Activated T-cell treated with anti-CD3 and anti-CD28 coated beads for 24 hours (primary cell): ENCODE data around the gene RNF151.
A peak's percentile ranks its signal among the peaks of the same experiment; 100 is the strongest.
"Not testable (repeated sequence)": the region's sequence is repeated elsewhere in the genome, so short reads cannot be mapped to it uniquely, and the experiment has no call there.

Source experiments
- DNase-seq: peaks from one replicate; pipeline ENCODE4 v3.0.0-alpha.2; 2020; ENCODE audit warnings: low read depth

The RNF151 gene

GRCh38 chr16:1966460-1966859 lies at the start of gene RNF151:
TSS of gene RNF151 (plus strand) at chr16:1966856. CDS start at chr16:1966882, 26 bp downstream.
- DNase-seq, result no peak

DNA sequence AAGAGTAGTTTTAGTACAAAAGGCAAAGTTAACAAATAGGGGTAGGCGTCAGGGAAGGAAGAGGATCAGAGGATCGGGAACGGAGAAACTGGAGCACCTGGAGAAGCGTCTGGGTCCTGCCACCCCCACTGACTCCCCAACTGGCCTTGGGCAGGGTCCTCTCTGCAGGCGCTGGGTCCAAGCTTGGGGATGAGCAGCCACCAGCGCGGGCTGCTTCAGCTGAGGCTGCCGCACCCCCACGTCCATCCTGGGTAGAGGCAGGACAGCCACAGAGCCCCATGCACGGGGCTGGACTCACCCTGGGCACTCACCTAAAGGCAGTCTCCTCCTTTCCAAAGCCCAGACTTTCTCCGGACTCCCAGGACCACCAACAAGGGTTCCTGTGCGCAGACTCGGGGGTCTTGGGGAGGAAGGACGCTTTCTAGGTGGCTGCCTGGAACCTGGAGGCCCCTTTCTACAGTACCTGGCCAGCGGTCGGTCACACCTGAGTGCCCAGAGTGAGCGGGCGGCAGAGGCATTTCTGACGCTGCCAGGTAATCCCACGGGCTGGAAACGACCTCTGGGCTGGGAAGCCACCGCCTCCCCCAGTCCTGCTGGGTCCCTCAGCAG lies 49.5 kb upstream of the RNF151 start:
- no peak for DNase-seq

- no peak for DNase-seq
These were observed 48.8 kb upstream of the RNF151 start for GRCh38 chr16:1917665-1918350.

GRCh38 chr16:1918351-1919326 lies 48.0 kb upstream of the RNF151 start, which contains the start of gene HS3ST6:
TSS of gene HS3ST6 (minus strand) at chr16:1918415. CDS start at chr16:1918323, 92 bp downstream.
- DNase-seq, result no peak

GRCh38 chr16:1919327-1919998 lies 47.2 kb upstream of the RNF151 start:
- DNase-seq, result no peak

DNA sequence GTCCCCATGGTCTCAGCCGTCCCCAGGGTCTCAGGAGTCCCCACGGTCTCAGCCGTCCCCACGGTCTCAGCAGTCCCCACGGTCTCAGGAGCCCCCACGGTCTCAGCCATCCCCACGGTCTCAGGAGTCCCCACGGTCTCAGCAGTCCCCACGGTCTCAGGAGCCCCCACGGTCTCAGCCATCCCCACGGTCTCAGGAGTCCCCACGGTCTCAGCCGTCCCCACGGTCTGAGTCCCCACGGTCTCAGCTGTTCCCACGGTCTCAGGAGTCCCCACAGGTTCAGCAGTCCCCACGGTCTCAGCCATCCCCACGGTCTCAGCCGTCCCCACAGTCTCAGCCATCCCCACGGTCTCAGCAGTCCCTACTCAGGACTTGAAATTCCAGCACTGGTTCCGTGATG lies 46.5 kb upstream of the RNF151 start:
- DNase-seq, result not testable (repeated sequence)

DNA sequence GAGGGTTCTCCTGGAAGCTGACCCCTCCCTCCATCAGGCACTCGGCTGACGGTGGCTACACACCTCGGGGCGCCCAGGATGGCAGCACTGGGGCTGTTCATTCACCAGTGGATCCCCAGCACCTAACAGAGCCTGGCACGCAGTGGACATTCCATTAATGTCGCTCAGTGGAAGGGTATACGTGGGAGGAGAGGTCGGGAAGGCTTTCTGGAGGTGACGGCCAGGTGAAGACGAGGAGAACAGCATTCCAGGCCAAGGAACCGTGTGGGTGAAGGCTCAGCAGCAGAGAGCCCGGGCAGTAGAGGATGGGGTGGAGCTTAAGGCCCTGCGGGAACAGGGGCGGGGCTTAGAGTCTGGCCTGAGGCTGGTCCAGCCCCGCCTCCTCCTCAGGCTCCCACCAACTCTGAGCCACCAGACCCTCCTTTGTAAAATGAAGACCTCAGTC lies 45.9 kb upstream of the RNF151 start:
- no peak for DNase-seq

GRCh38 chr16:1922357-1922756 lies 44.3 kb upstream of the RNF151 start:
- no peak for DNase-seq

- no peak for DNase-seq
These were observed 43.2 kb upstream of the RNF151 start for GRCh38 chr16:1923299-1924034.

DNA sequence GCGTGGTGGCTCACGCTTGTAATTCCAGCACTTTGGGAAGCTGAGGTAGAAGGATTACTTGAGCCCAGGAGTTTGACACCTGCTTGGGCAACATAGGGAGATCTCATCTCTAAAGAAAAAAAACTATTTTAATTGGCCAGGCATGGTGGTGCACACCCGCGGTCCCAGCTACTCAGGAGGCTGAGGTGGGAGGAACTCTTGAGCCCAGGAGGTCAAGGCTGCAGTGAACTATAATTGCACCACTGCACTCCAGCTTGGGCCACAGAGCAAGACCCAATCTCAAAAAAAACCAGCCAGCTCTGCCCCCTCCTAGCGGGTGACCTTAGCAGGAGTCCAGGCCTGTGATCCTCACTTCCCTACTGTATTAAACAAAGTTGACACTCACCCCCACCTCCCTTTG lies 42.6 kb upstream of the RNF151 start:
- DNase-seq, result no peak

GRCh38 chr16:1926271-1926670 lies 40.4 kb upstream of the RNF151 start:
- DNase-seq, result no peak

GRCh38 chr16:1929105-1929504 lies 37.6 kb upstream of the RNF151 start:
- DNase-seq, result no peak

- peak; percentile 91 for DNase-seq
These were observed 36.9 kb upstream of the RNF151 start for GRCh38 chr16:1929578-1930337.

DNA sequence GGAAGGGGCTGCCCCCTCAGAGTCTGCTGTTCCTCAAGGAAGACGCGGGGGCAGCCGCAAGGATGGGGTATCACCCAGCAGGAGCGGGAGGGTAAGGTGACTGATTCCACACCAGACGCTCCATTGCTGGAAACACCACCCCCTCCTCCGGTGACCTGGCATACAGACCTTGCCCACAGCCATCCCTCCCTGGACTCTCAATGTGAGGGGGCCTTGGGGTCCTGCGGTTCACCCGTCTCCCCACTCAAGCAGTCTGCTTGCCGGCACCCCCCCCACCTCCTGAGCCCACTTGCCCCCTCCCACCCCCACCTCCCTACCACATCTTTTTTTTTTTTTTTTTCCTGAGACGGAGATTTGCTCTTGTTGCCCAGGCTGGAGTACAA lies 36.3 kb upstream of the RNF151 start:
- no peak for DNase-seq

GRCh38 chr16:1932050-1933028 lies 34.3 kb upstream of the RNF151 start:
- DNase-seq, result no peak

- no peak for DNase-seq
These were observed 33.5 kb upstream of the RNF151 start for GRCh38 chr16:1933097-1933661.

GRCh38 chr16:1936945-1937479 lies 29.6 kb upstream of the RNF151 start:
- DNase-seq, result no peak

DNA sequence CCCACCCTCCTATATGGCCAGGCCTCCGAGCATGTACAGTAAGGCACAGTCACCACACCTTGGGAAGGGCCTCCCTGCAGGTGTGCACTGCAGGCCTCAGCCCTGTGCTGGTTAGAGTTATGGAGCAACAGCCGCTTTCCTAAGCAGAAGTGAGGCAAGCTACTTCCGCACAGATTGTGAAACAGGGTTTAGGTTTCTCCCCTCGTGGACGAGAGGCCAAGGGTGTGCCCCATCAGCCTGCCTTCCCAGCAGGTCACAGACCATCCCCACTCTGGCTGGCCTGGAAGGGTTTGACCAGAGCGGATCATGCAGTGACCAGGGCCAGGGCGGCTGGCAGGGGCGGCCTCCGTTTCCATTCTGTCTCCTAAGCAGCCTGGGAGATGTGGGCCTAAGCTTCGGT lies 28.3 kb upstream of the RNF151 start:
- no peak for DNase-seq

- no peak for DNase-seq
These were observed 27.7 kb upstream of the RNF151 start for GRCh38 chr16:1938910-1939309.
